ENCODE measurements around the gene ADAMTS20. TPM values are rescaled to one million over a fixed set of nuclear protein-coding genes. Genes with fewer than 3 reads are reported as not detected.

ADAMTS20 gene
- total RNA-seq, 1 donor from 2014 or later = 0.21 TPM

DNA sequence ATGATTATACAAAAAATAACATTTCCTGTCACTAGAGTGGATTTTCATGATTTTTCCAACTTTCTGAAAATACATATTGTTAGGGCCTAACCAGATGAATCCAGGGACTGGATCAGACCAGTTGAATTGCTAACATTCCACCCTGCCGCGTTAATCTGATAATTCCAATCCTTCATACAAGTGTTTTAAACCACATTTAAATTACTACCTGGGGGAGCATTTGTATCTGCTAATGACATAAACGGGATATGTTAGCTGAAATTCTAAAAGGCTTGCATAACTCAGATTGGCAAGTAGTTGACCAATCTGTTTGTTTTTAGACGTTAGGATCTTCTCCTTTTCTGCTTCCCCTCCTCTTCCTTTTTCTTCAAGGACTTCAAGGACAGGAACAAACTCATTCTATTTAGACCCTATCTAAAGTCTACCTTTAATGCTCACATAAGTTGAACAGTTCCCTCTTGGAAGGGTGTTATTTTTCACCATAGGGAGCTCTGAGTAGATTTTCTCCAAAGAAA lies 239.0 kb downstream of the ADAMTS20 start:
- DNase-seq = no peak

DNA sequence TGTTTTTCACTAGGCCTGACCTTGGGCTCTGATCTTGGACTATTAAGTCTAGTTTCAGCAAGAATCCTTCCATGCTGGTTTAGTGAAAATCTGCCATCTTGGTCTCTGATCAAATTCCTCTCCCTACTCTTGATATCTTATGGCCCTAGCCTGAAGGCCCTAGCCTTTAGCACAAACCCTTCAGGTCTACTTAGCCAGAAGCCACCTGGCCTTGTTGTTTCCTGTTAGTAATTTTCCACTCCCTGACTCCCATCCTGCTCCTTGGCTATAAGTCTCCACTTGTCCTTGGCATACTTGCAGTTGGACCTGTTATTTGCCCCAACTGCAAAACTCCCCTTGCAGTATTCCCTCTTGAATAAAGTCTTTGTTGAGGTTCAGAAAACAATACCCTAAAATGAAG lies 241.4 kb downstream of the ADAMTS20 start:
- DNase-seq = no peak

DNA sequence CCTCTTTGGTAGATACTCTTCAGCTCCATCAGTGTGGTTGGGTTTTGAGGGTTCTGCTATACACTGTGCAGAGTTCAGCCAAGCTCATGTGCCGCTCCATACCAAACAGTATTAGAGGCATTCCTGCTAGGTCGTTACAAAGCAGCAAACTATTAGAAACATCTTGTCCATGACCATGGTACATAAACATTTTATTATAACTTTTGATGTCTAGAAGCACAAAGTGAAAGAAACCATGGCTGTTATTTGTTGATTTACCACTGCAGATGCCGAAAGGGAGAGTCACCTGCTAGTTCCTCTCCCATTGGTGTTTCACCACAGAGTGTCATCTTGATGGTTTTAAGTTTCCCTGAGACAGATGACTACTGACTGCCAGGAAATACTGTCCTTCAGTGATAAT lies 242.0 kb downstream of the ADAMTS20 start:
- DNase-seq = no peak

DNA sequence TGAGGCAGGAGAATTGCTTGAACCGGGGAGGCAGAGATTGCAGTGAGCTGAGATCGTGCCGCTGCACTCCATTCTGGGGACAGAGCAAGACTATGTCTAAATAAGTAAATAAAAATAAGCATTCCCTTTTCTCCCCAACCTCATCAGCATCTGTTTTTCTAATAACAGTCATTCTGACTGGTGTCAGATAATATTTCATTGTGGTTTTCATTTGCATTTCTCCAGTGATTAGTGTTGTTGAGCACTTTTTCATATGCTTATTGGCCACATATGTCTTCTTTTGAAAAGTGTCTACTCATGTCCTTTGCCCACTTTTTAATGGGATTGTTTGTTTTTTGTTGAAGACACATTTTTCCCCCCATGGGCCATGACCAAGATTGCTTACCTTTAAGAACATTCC lies 243.2 kb downstream of the ADAMTS20 start:
- no peak for DNase-seq

DNA sequence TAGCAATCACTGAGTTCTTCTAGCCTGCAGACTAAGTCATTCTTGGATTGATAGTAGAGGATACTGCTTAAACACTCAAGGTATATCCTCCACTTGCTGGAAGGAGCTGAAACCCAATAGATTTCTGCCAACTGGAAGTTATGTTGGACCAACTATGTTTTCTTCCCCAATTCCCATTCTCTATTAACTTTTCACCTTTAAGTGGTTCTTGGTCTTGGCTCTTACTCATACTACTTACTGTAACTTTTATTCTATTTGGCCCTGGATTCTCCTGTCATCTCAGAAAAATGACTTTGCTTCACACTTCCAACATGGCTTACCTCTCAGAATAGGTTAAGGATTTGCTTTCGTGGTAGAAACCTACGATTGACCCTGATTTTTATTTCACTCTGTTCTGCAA lies 244.9 kb downstream of the ADAMTS20 start:
- no peak for DNase-seq

DNA sequence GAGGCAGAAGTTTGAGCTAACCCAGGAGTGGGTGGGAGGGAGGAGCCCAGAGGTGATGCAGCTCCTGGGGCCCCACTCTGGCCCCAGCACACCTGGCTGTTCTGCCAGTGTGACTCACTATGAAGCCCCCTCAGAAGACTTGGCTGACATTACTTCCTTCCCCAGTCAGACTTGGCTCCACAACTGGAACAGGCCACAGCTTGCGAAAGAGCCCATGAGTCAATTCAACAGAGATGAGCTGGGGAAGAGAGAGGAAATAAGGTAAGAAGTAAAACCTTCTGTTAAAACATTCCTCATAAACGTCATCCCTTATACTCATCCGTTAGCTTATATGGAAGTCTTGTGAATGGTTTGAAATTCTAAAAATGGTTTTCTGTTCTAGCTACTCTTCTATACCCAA lies 245.9 kb downstream of the ADAMTS20 start:
- peak; percentile 19 for DNase-seq

DNA sequence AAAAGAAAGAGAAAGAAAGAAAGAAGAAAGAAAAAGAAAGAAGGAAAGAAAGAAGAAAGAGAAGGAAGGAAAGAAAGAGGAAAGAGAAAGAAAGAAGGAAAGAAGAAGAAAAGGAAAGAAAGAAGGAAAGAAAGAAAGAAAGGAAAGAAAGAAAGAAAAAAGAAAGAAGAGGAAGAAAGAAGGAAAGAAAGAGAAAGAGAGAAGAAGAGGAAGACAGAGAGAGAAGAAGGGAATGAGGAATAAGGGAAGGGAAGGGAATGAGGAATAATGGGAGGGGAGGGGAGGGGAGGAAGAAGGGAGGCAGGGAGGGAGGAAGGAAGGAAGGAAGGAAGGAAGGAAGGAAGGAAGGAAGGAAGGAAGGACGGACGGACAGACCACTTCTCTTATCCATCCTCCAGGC lies 246.9 kb downstream of the ADAMTS20 start:
- no peak for DNase-seq

Other genes with a start within 250 kb of the ADAMTS20 start
- 25.8 TPM for gene PUS7L, start 206.6 kb upstream of the ADAMTS20 start, total RNA-seq
- 19.7 TPM for gene IRAK4, start 206.7 kb upstream of the ADAMTS20 start, total RNA-seq

All from tongue (tissue), 2 donors.